Measurements from ENCODE around the gene VPS4B. TPM values are rescaled to one million over a fixed set of nuclear protein-coding genes. Genes with fewer than 3 reads are reported as not detected.

VPS4B gene
- total RNA-seq, 1 experiment from 2014 or later, result 44.7 TPM

DNA sequence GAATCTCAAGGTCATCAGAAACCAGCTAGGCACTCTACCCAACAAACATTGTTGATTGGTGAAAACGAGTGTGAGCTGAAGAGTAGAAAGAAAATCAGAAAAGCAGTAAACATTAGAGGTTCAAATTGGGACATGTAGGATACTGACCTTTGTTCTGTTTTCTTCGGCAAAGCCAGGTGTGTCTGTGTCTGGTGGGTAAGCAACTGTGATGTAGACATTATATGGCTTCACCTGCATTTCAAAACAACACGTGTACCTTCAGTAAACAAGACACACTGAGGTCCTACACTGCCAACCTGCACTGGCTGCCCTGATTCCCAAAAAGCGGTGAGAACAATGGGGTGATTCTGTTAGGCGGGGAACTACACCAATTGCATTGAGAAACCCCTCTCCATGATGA, 78.0 kb downstream of the VPS4B start:
- Histone ChIP-seq H3K9me2 (replicated peaks; ENCODE audit: low read length) (no peaks in the 10 kb centered on the region), H3K27ac (ENCODE audit: low read length) (no peak overlapping the region), H2AFZ (ENCODE audit: low read length) (no peak overlapping the region), H3F3A (ENCODE audit: low read length, unreplicated experiment) (no peaks in the 10 kb centered on the region), H3K36me3 (ENCODE audit: low read depth, low read length) (peaks cover 16% of the 10 kb centered on the region; the same call in 1 of the 2 replicates), H3K9me3 (ENCODE audit: low read length) (no peaks in the 10 kb centered on the region), H3K9ac (ENCODE audit: low read length) (no peak overlapping the region), H3K4me2 (ENCODE audit: low read length) (no peak overlapping the region), H4K20me1 (ENCODE audit: low read length) (no peaks in the 10 kb centered on the region), H3K4me3 (ENCODE audit: low read length) (no peak overlapping the region), H3K79me2 (ENCODE audit: low read length) (no peaks in the 10 kb centered on the region), H3K27me3 (ENCODE audit: low read length) (no peaks in the 10 kb centered on the region), H3K4me1 (ENCODE audit: insufficient read depth, low read length) (no peaks in the 10 kb centered on the region)
- intact Hi-C loops (cut with micrococcal nuclease), result no loop called here
- TF ChIP-seq EZH2phosphoT487 (IDR thresholded peaks at IDR 0.05; ENCODE audit: borderline replicate concordance, low read length) (no peak), EZH2 (IDR thresholded peaks at IDR 0.05; ENCODE audit: low read length, unreplicated experiment) (no peak)
- TF ChIP-seq, protein P1, sequence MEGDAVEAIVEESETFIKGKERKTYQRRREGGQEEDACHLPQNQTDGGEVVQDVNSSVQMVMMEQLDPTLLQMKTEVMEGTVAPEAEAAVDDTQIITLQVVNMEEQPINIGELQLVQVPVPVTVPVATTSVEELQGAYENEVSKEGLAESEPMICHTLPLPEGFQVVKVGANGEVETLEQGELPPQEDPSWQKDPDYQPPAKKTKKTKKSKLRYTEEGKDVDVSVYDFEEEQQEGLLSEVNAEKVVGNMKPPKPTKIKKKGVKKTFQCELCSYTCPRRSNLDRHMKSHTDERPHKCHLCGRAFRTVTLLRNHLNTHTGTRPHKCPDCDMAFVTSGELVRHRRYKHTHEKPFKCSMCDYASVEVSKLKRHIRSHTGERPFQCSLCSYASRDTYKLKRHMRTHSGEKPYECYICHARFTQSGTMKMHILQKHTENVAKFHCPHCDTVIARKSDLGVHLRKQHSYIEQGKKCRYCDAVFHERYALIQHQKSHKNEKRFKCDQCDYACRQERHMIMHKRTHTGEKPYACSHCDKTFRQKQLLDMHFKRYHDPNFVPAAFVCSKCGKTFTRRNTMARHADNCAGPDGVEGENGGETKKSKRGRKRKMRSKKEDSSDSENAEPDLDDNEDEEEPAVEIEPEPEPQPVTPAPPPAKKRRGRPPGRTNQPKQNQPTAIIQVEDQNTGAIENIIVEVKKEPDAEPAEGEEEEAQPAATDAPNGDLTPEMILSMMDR (conservative IDR thresholded peaks at IDR 0.05; ENCODE audit: low read depth, low read length), result no peak
- ATAC-seq (no peak), DNase-seq (no peak)
- ChIA-PET POLR2A (ENCODE audit: unreplicated experiment) (no interaction called here), CTCF (no interaction called here)
- BruUV-seq (replicated peaks), result no TSS peak

GRCh38 chr18:63342206-63342605, 80.1 kb downstream of the VPS4B start:
- intact Hi-C loops (cut with micrococcal nuclease), result loop anchor here (1.0 kb wide), 1 partner anchor 97 kb away; no protein-coding TSS in a partner anchor
- Histone ChIP-seq H3K36me3 (ENCODE audit: low read depth, low read length) (peaks cover 19% of the 10 kb centered on the region; the same call in 1 of the 2 replicates), H3K79me2 (ENCODE audit: low read length) (no peaks in the 10 kb centered on the region), H3K27me3 (ENCODE audit: low read length) (no peaks in the 10 kb centered on the region), H3K4me3 (ENCODE audit: low read length) (no peak overlapping the region), H3K9me3 (ENCODE audit: low read length) (no peaks in the 10 kb centered on the region), H3K4me1 (ENCODE audit: insufficient read depth, low read length) (no peaks in the 10 kb centered on the region), H2AFZ (ENCODE audit: low read length) (no peak overlapping the region), H3K9ac (ENCODE audit: low read length) (no peak overlapping the region), H3K9me2 (replicated peaks; ENCODE audit: low read length) (no peaks in the 10 kb centered on the region), H3K27ac (ENCODE audit: low read length) (no peak overlapping the region), H4K20me1 (ENCODE audit: low read length) (no peaks in the 10 kb centered on the region), H3F3A (ENCODE audit: low read length, unreplicated experiment) (no peaks in the 10 kb centered on the region), H3K4me2 (ENCODE audit: low read length) (no peak overlapping the region)
- POLR2A ChIA-PET (ENCODE audit: unreplicated experiment), result no interaction called here
- DNase-seq (peak; percentile 52), ATAC-seq (peak; percentile 81)
- TF ChIP-seq, protein P1 (conservative IDR thresholded peaks at IDR 0.05; ENCODE audit: low read depth, low read length), result peak; percentile 77
- no peak for TF ChIP-seq EZH2 (IDR thresholded peaks at IDR 0.05; ENCODE audit: low read length, unreplicated experiment)
- CTCF ChIA-PET, result no interaction called here
- BruUV-seq (replicated peaks), result no TSS peak

GRCh38 chr18:63339920-63340484, 82.3 kb downstream of the VPS4B start:
- Histone ChIP-seq H3K36me3 (ENCODE audit: low read depth, low read length) (peaks cover 15% of the 10 kb centered on the region; the same call in 1 of the 2 replicates), H3K27ac (ENCODE audit: low read length) (no peak overlapping the region), H3K4me1 (ENCODE audit: insufficient read depth, low read length) (peaks cover 14% of the 10 kb centered on the region), H3F3A (ENCODE audit: low read length, unreplicated experiment) (no peaks in the 10 kb centered on the region), H2AFZ (ENCODE audit: low read length) (no peak overlapping the region), H3K4me2 (ENCODE audit: low read length) (no peak overlapping the region), H3K4me3 (ENCODE audit: low read length) (no peak overlapping the region), H3K79me2 (ENCODE audit: low read length) (no peaks in the 10 kb centered on the region), H3K9ac (ENCODE audit: low read length) (no peak overlapping the region), H4K20me1 (ENCODE audit: low read length) (no peaks in the 10 kb centered on the region), H3K9me2 (replicated peaks; ENCODE audit: low read length) (no peaks in the 10 kb centered on the region), H3K9me3 (ENCODE audit: low read length) (no peaks in the 10 kb centered on the region), H3K27me3 (ENCODE audit: low read length) (no peaks in the 10 kb centered on the region)
- BruUV-seq (replicated peaks), result no TSS peak
- no peak for TF ChIP-seq EZH2 (IDR thresholded peaks at IDR 0.05; ENCODE audit: low read length, unreplicated experiment)
- TF ChIP-seq, protein P1 (conservative IDR thresholded peaks at IDR 0.05; ENCODE audit: low read depth, low read length), result peak; percentile 71
- peak; percentile 46 for DNase-seq
- CTCF ChIA-PET, result no interaction called here
- intact Hi-C loops (cut with micrococcal nuclease), result no loop called here
- POLR2A ChIA-PET (ENCODE audit: unreplicated experiment), result no interaction called here
- ATAC-seq, result no peak

Data from PC-3 (cell line).